Fibroblast of skin of abdomen (primary cell): ENCODE results near the gene DTNA.
A peak's percentile ranks its signal among the peaks of the same experiment; 100 is the strongest.

Experiments
- DNase-seq: peaks from one replicate; pipeline ENCODE4 v3.0.0-alpha.2; 2013

DTNA gene

GRCh38 chr18:34773378-34773777 lies 63.3 kb downstream of the DTNA start:
- DNase-seq, result peak; percentile 7

GRCh38 chr18:34773961-34774766 lies 64.1 kb downstream of the DTNA start:
- peak; percentile 21 for DNase-seq

- DNase-seq, result no peak
Observed at GRCh38 chr18:34775461-34775860, 65.4 kb downstream of the DTNA start.

GRCh38 chr18:34779112-34779511 lies 69.0 kb downstream of the DTNA start:
- DNase-seq, result no peak

- DNase-seq, result no peak
Observed at GRCh38 chr18:34780856-34781255, 70.8 kb downstream of the DTNA start.

GRCh38 chr18:34783501-34783900 lies 73.4 kb downstream of the DTNA start:
- DNase-seq, result peak; percentile 41

GRCh38 chr18:34786162-34786741 lies 76.2 kb downstream of the DTNA start:
- no peak for DNase-seq

GRCh38 chr18:34787931-34788532 lies 77.9 kb downstream of the DTNA start:
- DNase-seq, result peak; percentile 52

GRCh38 chr18:34789768-34790344 lies 79.8 kb downstream of the DTNA start:
- peak; percentile 33 for DNase-seq

- no peak for DNase-seq
Observed at GRCh38 chr18:34794348-34794747, 84.2 kb downstream of the DTNA start.

GRCh38 chr18:34795070-34795732 lies 85.1 kb downstream of the DTNA start:
- DNase-seq, result no peak

GRCh38 chr18:34796035-34796657 lies 86.0 kb downstream of the DTNA start:
- no peak for DNase-seq

GRCh38 chr18:34799291-34799690 lies 89.2 kb downstream of the DTNA start:
- DNase-seq, result no peak

- DNase-seq, result no peak
Observed at GRCh38 chr18:34800381-34800780, 90.3 kb downstream of the DTNA start.

GRCh38 chr18:34801774-34802173 lies 91.7 kb downstream of the DTNA start:
- peak; percentile 72 for DNase-seq

- DNase-seq, result peak; percentile 22
Observed at GRCh38 chr18:34802959-34803358, 92.9 kb downstream of the DTNA start.

- DNase-seq, result no peak
Observed at GRCh38 chr18:34803877-34804400, 93.8 kb downstream of the DTNA start.

- no peak for DNase-seq
Observed at GRCh38 chr18:34805103-34805877, 95.2 kb downstream of the DTNA start.

- no peak for DNase-seq
Observed at GRCh38 chr18:34805878-34806351, 95.8 kb downstream of the DTNA start.

- no peak for DNase-seq
Observed at GRCh38 chr18:34806527-34806926, 96.4 kb downstream of the DTNA start.

GRCh38 chr18:34807106-34807796 lies 97.2 kb downstream of the DTNA start:
- no peak for DNase-seq
